DOHH2 (cell line): ENCODE results near the gene BAIAP2.

Source experiments
- H3F3A ChIP-seq: fragments of 200-600 bp; sonication (generic), shearing (Covaris generic); 2 replicates; pipeline ENCODE4 v1.6.0; 2016; ENCODE audit warnings: antibody characterized with exemption, mild to moderate bottlenecking; ENCODE audit not compliant: control insufficient read depth, insufficient read depth
- H3K27ac ChIP-seq: fragments of 200-600 bp; sonication (generic); 2 replicates; pipeline ENCODE4 v1.5.1; 2014; ENCODE audit warnings: low read depth, mild to moderate bottlenecking, low read length, moderate library complexity
- H3K27me3 ChIP-seq: fragments of 200-600 bp; sonication (generic); 2 replicates; pipeline ENCODE4 v1.6.1; 2014; ENCODE audit warnings: mild to moderate bottlenecking, low read length, mixed read lengths; ENCODE audit not compliant: control insufficient read depth
- H3K36me3 ChIP-seq: fragments of 200-600 bp; sonication (generic); 2 replicates; pipeline ENCODE4 v1.6.1; 2014; ENCODE audit warnings: mild to moderate bottlenecking, low read length, moderate library complexity, mixed read lengths; ENCODE audit not compliant: control insufficient read depth
- H3K4me1 ChIP-seq: fragments of 200-600 bp; sonication (generic); 2 replicates; pipeline ENCODE4 v1.6.1; 2014; ENCODE audit warnings: mild to moderate bottlenecking, low read length, mixed read lengths; ENCODE audit not compliant: control insufficient read depth
- H3K4me2 ChIP-seq: fragments of 200-600 bp; sonication (generic); 2 replicates; pipeline ENCODE4 v1.6.0; 2014; ENCODE audit warnings: mild to moderate bottlenecking, low read length, moderate library complexity
- H3K4me3 ChIP-seq: fragments of 200-600 bp; sonication (generic); 2 replicates; pipeline ENCODE4 v1.5.1; 2014; ENCODE audit warnings: mild to moderate bottlenecking, low read length, mixed read lengths
- H3K79me2 ChIP-seq: fragments of 200-600 bp; sonication (generic); 2 replicates; pipeline ENCODE4 v1.6.1; 2014; ENCODE audit warnings: mild to moderate bottlenecking, low read length, mixed read lengths; ENCODE audit not compliant: control insufficient read depth
- H3K9me2 ChIP-seq: fragments of 200-600 bp; sonication (generic); replicated peaks from 2 replicates; pipeline ENCODE4 v1.6.1; 2014; ENCODE audit warnings: mild to moderate bottlenecking, low read length, mixed read lengths; ENCODE audit not compliant: control insufficient read depth
- H3K9me3 ChIP-seq: fragments of 200-600 bp; sonication (generic); 2 replicates; pipeline ENCODE4 v1.6.1; 2014; ENCODE audit warnings: antibody characterized with exemption, low read length, mixed read lengths; ENCODE audit not compliant: control insufficient read depth, insufficient read depth
- H4K20me1 ChIP-seq: fragments of 200-600 bp; sonication (generic); 2 replicates; pipeline ENCODE4 v1.6.0; 2014; ENCODE audit warnings: low read depth, mild to moderate bottlenecking, antibody characterized with exemption, low read length, moderate library complexity; ENCODE audit not compliant: control insufficient read depth, insufficient read depth
- CTCF ChIP-seq: fragments of 200-600 bp; sonication (generic); IDR thresholded peaks from one replicate; pipeline ENCODE4 v1.5.1; 2014; ENCODE audit warnings: antibody characterized with exemption, mild to moderate bottlenecking, low read depth, low read length; ENCODE audit not compliant: poor library complexity, severe bottlenecking
- EZH2phosphoT487 ChIP-seq: fragments of 200-600 bp; sonication (generic); IDR thresholded peaks from 2 replicates; pipeline ENCODE4 v1.6.1; 2017; ENCODE audit warnings: borderline replicate concordance, mild to moderate bottlenecking, antibody characterized with exemption, low read length, moderate library complexity, mixed read lengths

BAIAP2 gene

GRCh38 chr17:81026266-81027036 is 8.5 kb upstream of the BAIAP2 start:
- Histone ChIP-seq H4K20me1 (no peaks in the 10 kb centered on the region), H3K4me1 (no peaks in the 10 kb centered on the region), H3K9me3 (no peaks in the 10 kb centered on the region), H3K79me2 (no peaks in the 10 kb centered on the region), H3K36me3 (no peaks in the 10 kb centered on the region), H3K27ac (no peak overlapping the region), H3K4me3 (no peak overlapping the region), H3K9me2 (no peaks in the 10 kb centered on the region), H3F3A (no peaks in the 10 kb centered on the region), H3K4me2 (no peak overlapping the region), H3K27me3 (no peaks in the 10 kb centered on the region)
- no peak for TF ChIP-seq CTCF
- no peak for TF ChIP-seq EZH2phosphoT487

- Histone ChIP-seq H3K27me3 (no peaks in the 10 kb centered on the region), H3K27ac (no peak overlapping the region), H3K4me2 (no peak overlapping the region)
Measured at GRCh38 chr17:81027038-81027437, 7.9 kb upstream of the BAIAP2 start.

GRCh38 chr17:81027591-81028505 is 7.1 kb upstream of the BAIAP2 start:
- Histone ChIP-seq H3K9me3 (no peaks in the 10 kb centered on the region), H3K9me2 (no peaks in the 10 kb centered on the region), H3K36me3 (no peaks in the 10 kb centered on the region), H3K4me2 (no peak overlapping the region), H3K4me3 (no peak overlapping the region), H4K20me1 (no peaks in the 10 kb centered on the region), H3K27me3 (peaks cover 2% of the 10 kb centered on the region; the same call in 1 of the 2 replicates), H3K79me2 (no peaks in the 10 kb centered on the region), H3K4me1 (no peaks in the 10 kb centered on the region), H3K27ac (no peak overlapping the region), H3F3A (no peaks in the 10 kb centered on the region)
- TF ChIP-seq EZH2phosphoT487 (no peak), CTCF (no peak)

More at GRCh38 chr17:81027038-81027437, 7.9 kb upstream of the BAIAP2 start:
- Histone ChIP-seq H3K9me3 (no peaks in the 10 kb centered on the region), H3K36me3 (no peaks in the 10 kb centered on the region), H3K4me1 (no peaks in the 10 kb centered on the region), H3K4me3 (no peak overlapping the region), H3K9me2 (no peaks in the 10 kb centered on the region), H4K20me1 (no peaks in the 10 kb centered on the region), H3K79me2 (no peaks in the 10 kb centered on the region), H3F3A (no peaks in the 10 kb centered on the region)
- no peak for TF ChIP-seq EZH2phosphoT487
- no peak for TF ChIP-seq CTCF
